ENCODE data around the gene COL11A2.

The COL11A2 gene

DNA sequence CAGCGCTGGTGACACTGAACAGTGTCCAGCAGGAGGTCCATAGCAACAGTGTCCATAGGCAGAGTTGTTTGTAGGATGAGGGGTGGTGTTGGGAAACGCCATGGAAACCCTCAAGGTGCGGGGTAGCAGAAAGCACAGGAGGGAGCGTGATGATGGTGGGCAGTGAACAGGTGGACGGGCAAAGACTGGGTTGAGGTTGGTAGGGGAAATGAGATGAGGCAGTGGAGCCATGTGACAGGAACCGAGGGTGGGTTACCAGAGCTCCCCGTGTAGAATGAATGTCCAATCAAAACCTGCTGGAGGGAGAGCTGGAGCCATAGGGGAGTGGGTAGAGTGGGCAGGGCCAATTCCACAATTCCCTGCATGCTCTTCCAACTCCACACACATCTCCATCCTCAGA lies 78.5 kb downstream of the COL11A2 start:
- DNase-seq: no peak
